H9 (cell line): ENCODE results near the gene TM6SF1. TPM values are rescaled to one million over a fixed set of nuclear protein-coding genes. Genes with fewer than 3 reads are reported as not detected.

Experiments
- DNase-seq: peaks from one replicate; pipeline ENCODE4 v3.0.0-alpha.2; 2017
- H2AFZ ChIP-seq: one replicate; pipeline ENCODE4 v1.6.1; 2013; ENCODE audit warnings: mild to moderate bottlenecking, low read length, control low read depth, moderate library complexity
- H2AK5ac ChIP-seq: 2 replicates; pipeline ENCODE4 v1.6.1; 2013; ENCODE audit warnings: low read length, control low read depth, mixed read lengths; ENCODE audit not compliant: insufficient read length
- H2BK120ac ChIP-seq: one replicate; pipeline ENCODE4 v1.6.1; 2013; ENCODE audit warnings: low read depth, mild to moderate bottlenecking, low read length, control low read depth, inconsistent platforms; ENCODE audit not compliant: poor library complexity, severe bottlenecking
- H2BK12ac ChIP-seq: 2 replicates; pipeline ENCODE4 v1.6.1; 2013; ENCODE audit warnings: low read length, control low read depth, mixed read lengths, low read depth; ENCODE audit not compliant: insufficient read length
- H2BK15ac ChIP-seq: 2 replicates; pipeline ENCODE4 v1.6.1; 2013; ENCODE audit warnings: low read depth, low read length, control low read depth
- H2BK20ac ChIP-seq: one replicate; pipeline ENCODE4 v1.6.1; 2013; ENCODE audit warnings: low read depth, mild to moderate bottlenecking, low read length, control low read depth, inconsistent platforms; ENCODE audit not compliant: poor library complexity, severe bottlenecking
- H2BK5ac ChIP-seq: 2 replicates; pipeline ENCODE4 v1.6.1; 2013; ENCODE audit warnings: low read length, control low read depth, mixed read lengths; ENCODE audit not compliant: insufficient read length
- H3K14ac ChIP-seq: 2 replicates; pipeline ENCODE4 v1.6.1; 2013; ENCODE audit warnings: low read length, control low read depth; ENCODE audit not compliant: insufficient read depth
- H3K18ac ChIP-seq: 2 replicates; pipeline ENCODE4 v1.6.1; 2013; ENCODE audit warnings: low read depth, mild to moderate bottlenecking, mixed read lengths, low read length, control low read depth; ENCODE audit not compliant: insufficient read length
- H3K23ac ChIP-seq: 2 replicates; pipeline ENCODE4 v1.6.1; 2013; ENCODE audit warnings: low read length, control low read depth, mixed read lengths, low read depth; ENCODE audit not compliant: insufficient read length
- H3K23me2 ChIP-seq: 2 replicates; pipeline ENCODE4 v1.6.1; 2013; ENCODE audit warnings: low read depth, mild to moderate bottlenecking, mixed read lengths, low read length, control low read depth; ENCODE audit not compliant: insufficient read length, poor library complexity, severe bottlenecking
- H3K27ac ChIP-seq: 2 replicates; pipeline ENCODE4 v1.5.1; 2013; ENCODE audit warnings: low read length, control low read depth, mixed read lengths, low read depth; ENCODE audit not compliant: insufficient read length
- H3K27me3 ChIP-seq: 2 replicates; pipeline ENCODE4 v1.6.1; 2013; ENCODE audit warnings: low read length, control low read depth, inconsistent platforms; ENCODE audit not compliant: insufficient read depth
- H3K4ac ChIP-seq: 2 replicates; pipeline ENCODE4 v1.6.1; 2013; ENCODE audit warnings: low read depth, mild to moderate bottlenecking, control low read depth, inconsistent platforms, low read length, moderate library complexity
- H3K4me1 ChIP-seq: 2 replicates; pipeline ENCODE4 v1.6.1; 2013; ENCODE audit warnings: low read length, control low read depth, inconsistent platforms; ENCODE audit not compliant: insufficient read depth
- H3K4me2 ChIP-seq: 2 replicates; pipeline ENCODE4 v1.6.1; 2013; ENCODE audit warnings: low read length, control low read depth, mixed read lengths; ENCODE audit not compliant: insufficient read length, insufficient read depth
- H3K56ac ChIP-seq: 2 replicates; pipeline ENCODE4 v1.6.1; 2013; ENCODE audit warnings: low read depth, mild to moderate bottlenecking, mixed read lengths, low read length, control low read depth; ENCODE audit not compliant: insufficient read length
- H3K79me1 ChIP-seq: 2 replicates; pipeline ENCODE4 v1.6.1; 2013; ENCODE audit warnings: low read depth, mild to moderate bottlenecking, moderate library complexity, low read length, control low read depth, inconsistent platforms; ENCODE audit not compliant: insufficient read depth, poor library complexity, severe bottlenecking
- H3K79me2 ChIP-seq: 2 replicates; pipeline ENCODE4 v1.6.1; 2013; ENCODE audit warnings: low read length, control low read depth, inconsistent platforms; ENCODE audit not compliant: insufficient read depth
- H3K9ac ChIP-seq: 2 replicates; pipeline ENCODE4 v1.6.1; 2013; ENCODE audit warnings: low read length, control low read depth, mixed read lengths; ENCODE audit not compliant: insufficient read length; ENCODE audit errors: extremely low read depth
- H3K9me3 ChIP-seq: one replicate; pipeline ENCODE4 v1.6.1; 2013; ENCODE audit warnings: low read depth, low read length, inconsistent platforms; ENCODE audit not compliant: control insufficient read depth
- H3T11ph ChIP-seq: one replicate; pipeline ENCODE4 v1.6.1; 2013; ENCODE audit warnings: mild to moderate bottlenecking, low read length, control low read depth, inconsistent platforms
- H4K20me1 ChIP-seq: one replicate; pipeline ENCODE4 v1.6.1; 2013; ENCODE audit not compliant: control insufficient read depth, insufficient read length, insufficient read depth
- H4K5ac ChIP-seq: 2 replicates; pipeline ENCODE4 v1.6.1; 2013; ENCODE audit warnings: low read depth, mild to moderate bottlenecking, mixed read lengths, low read length, control low read depth; ENCODE audit not compliant: insufficient read length
- H4K8ac ChIP-seq: replicated peaks from 2 replicates; pipeline ENCODE4 v1.6.1; 2013; ENCODE audit warnings: low read length, control low read depth, mixed read lengths, low read depth; ENCODE audit not compliant: insufficient read length
- H4K91ac ChIP-seq: 2 replicates; pipeline ENCODE4 v1.6.1; 2013; ENCODE audit warnings: low read depth, mild to moderate bottlenecking, moderate library complexity, mixed read lengths, low read length, control low read depth; ENCODE audit not compliant: insufficient read length
- H3K27ac Mint-ChIP-seq, 3 experiments: 2 replicates in 2 of 3; 3 replicates in 1 of 3; pipeline ENCODE4 v1.8.0; 2020 to 2021; ENCODE audit warnings: mixed read lengths in 3 of 3, mild to moderate bottlenecking in 1 of 3, moderate library complexity in 1 of 3
- H3K27me3 Mint-ChIP-seq: 2 replicates; pipeline ENCODE4 v1.8.0; 2021; ENCODE audit warnings: low read depth, mild to moderate bottlenecking, moderate library complexity, mixed read lengths
- H3K36me3 Mint-ChIP-seq, 3 experiments: 2 replicates in 2 of 3; 3 replicates in 1 of 3; pipeline ENCODE4 v1.8.0; 2020 to 2021; ENCODE audit warnings: low read depth in 3 of 3, mixed read lengths in 3 of 3; ENCODE audit not compliant: insufficient read depth in 1 of 3
- H3K4me1 Mint-ChIP-seq, 2 experiments: 2 replicates each; pipeline ENCODE4 v1.8.0; 2020; ENCODE audit warnings: mixed read lengths in 2 of 2
- H3K4me3 Mint-ChIP-seq, 2 experiments: 2 replicates in 1 of 2; 3 replicates in 1 of 2; pipeline ENCODE4 v1.8.0; 2020 to 2021; ENCODE audit warnings: mild to moderate bottlenecking in 2 of 2, mixed read lengths in 2 of 2, moderate library complexity in 1 of 2
- H3K9me3 Mint-ChIP-seq, 2 experiments: 2 replicates in 1 of 2; 3 replicates in 1 of 2; pipeline ENCODE4 v1.8.0; 2020; ENCODE audit warnings: mild to moderate bottlenecking in 2 of 2, mixed read lengths in 2 of 2, moderate library complexity in 1 of 2
- CTCF ChIP-seq: fragments of 200-600 bp; sonication (generic); conservative IDR thresholded peaks from 3 replicates; pipeline ENCODE4 v1.8.0; 2021; ENCODE audit warnings: antibody characterized with exemption, mild to moderate bottlenecking
- WGBS: extraction: QIAGEN DNeasy Blood & Tissue Kit; methylation state at CpG from one replicate; pipeline ENCODE4 v1.1.7; 2013; ENCODE audit warnings: missing lambda C conversion rate, low lambda C conversion rate, mixed read lengths; ENCODE audit not compliant: insufficient read length; ENCODE audit errors: extremely low coverage; 5-methylcytosine and 5-hydroxymethylcytosine counted together
- total RNA-seq: library from RNA; stranded (reverse); gene quantifications from 2 replicates; pipeline ENCODE4 v1.2.1, GENCODE V29; 2021

TM6SF1 gene
- total RNA-seq, 1 experiment from 2014 or later = 0.96 TPM

- no peaks in the 10 kb centered on the region for H4K20me1 ChIP-seq
- H3K79me1 ChIP-seq = no peaks in the 10 kb centered on the region
- no peak overlapping the region for H3K27ac ChIP-seq
- no peak overlapping the region for H4K5ac ChIP-seq
- no peak overlapping the region for H3K4ac ChIP-seq
- H3K27me3 ChIP-seq = no peaks in the 10 kb centered on the region
- no peak overlapping the region for H3K56ac ChIP-seq
- H2BK12ac ChIP-seq = no peak overlapping the region
- H3K14ac ChIP-seq = no peak overlapping the region
- H3K9me3 ChIP-seq = no peaks in the 10 kb centered on the region
- no peaks in the 10 kb centered on the region for H3K4me1 ChIP-seq
- H2BK120ac ChIP-seq = no peak overlapping the region
- Mint-ChIP-seq H3K9me3 (peaks cover 0 to 6% of the 10 kb centered on the region in 2 experiments; a peak in 2 of 5 replicates), H3K27ac (no peak overlapping the region), H3K27me3 (peaks cover 7% of the 10 kb centered on the region), H3K4me3 (no peak overlapping the region), H3K36me3 (peaks cover 0 to 4% (median 0%) of the 10 kb centered on the region in 3 experiments; a peak in 3 of 7 replicates), H3K4me1 (peaks cover 0 to 6% of the 10 kb centered on the region in 2 experiments; a peak in 1 of 4 replicates)
- H2BK5ac ChIP-seq = no peak overlapping the region
- H3K4me2 ChIP-seq = no peak overlapping the region
- H3K9ac ChIP-seq = no peak overlapping the region
- no peak overlapping the region for H2BK20ac ChIP-seq
- no peak overlapping the region for H2BK15ac ChIP-seq
- no peak for TF ChIP-seq CTCF
- no peak overlapping the region for H2AK5ac ChIP-seq
- no peaks in the 10 kb centered on the region for H3K23me2 ChIP-seq
- H2AFZ ChIP-seq = no peak overlapping the region
- H3K23ac ChIP-seq = no peak overlapping the region
- H4K8ac ChIP-seq = no peak overlapping the region
- DNase-seq = no peak
- WGBS = no CpG with 5 or more reads among the region's 6 CpGs
- H3K18ac ChIP-seq = no peak overlapping the region
- H3K79me2 ChIP-seq = no peaks in the 10 kb centered on the region
- H4K91ac ChIP-seq = no peak overlapping the region
- no peak overlapping the region for H3T11ph ChIP-seq
Measured at GRCh38 chr15:83114856-83115255, 7.4 kb downstream of the TM6SF1 start.
